Measurements from ENCODE around the gene DHH. TPM values are rescaled to one million over a fixed set of nuclear protein-coding genes. Genes with fewer than 3 reads are reported as not detected.

Gene DHH
- total and polyA plus RNA-seq, 10 of the 15 experiments (the other 5 are each of a cell fraction or from before 2014, with no cell fraction given), result 0.01 TPM; not detected in 9

- Histone ChIP-seq H3K27ac (ENCODE audit: control insufficient read depth, insufficient read depth) (no peak overlapping the region), H3K4me3 (no peak overlapping the region), H3K36me3 (ENCODE audit: control insufficient read depth in 2 of 2, insufficient read depth in 2 of 2, low read length in 1 of 2) (peaks cover 0 to 3% of the 10 kb centered on the region in 2 experiments; a peak in 3 of 4 replicates), H3K9ac (ENCODE audit: control insufficient read depth, insufficient read depth, low read length) (no peak overlapping the region), H3K4me2 (ENCODE audit: control insufficient read depth, insufficient read depth) (no peak overlapping the region), H2AFZ (ENCODE audit: control insufficient read depth, low read depth, low read length) (no peak overlapping the region), H3K4me1 (ENCODE audit: control insufficient read depth, insufficient read depth, low read length) (0 out of 2 replicates have a peak, but pooled peaks cover 3% of the 10 kb centered on the region), H4K20me1 (ENCODE audit: control insufficient read depth, insufficient read depth) (no peaks in the 10 kb centered on the region), H3K9me3 (replicated peaks; ENCODE audit: control insufficient read depth, insufficient read depth, low read length) (no peaks in the 10 kb centered on the region), H3K27me3 (replicated peaks in 1 of 2; ENCODE audit: control insufficient read depth in 2 of 2, insufficient read depth in 2 of 2, low read length in 1 of 2) (peaks cover 22 to 33% of the 10 kb centered on the region in 2 experiments), H3K79me2 (ENCODE audit: control insufficient read depth, insufficient read depth, low read length) (no peaks in the 10 kb centered on the region)
- in situ Hi-C loops (cut with MboI), result no loop called here
- DNase-seq (ENCODE audit: low read depth, low spot score) (no peak), FAIRE-seq (no peak), ATAC-seq (no peak)
- POLR2A ChIA-PET, result interaction anchor here (0.6 to 3.6 kb wide), 6 partner anchors 9 to 36 kb away, joined by 3 to 11 read pairs (median 6); partner anchors contain the start of gene TUBA1B
- CTCF ChIA-PET, result interaction anchor here (0.8 to 12.2 kb wide), 9 partner anchors 10 to 140 kb away, joined by 3 to 244 read pairs (median 11); partner anchors contain the start of genes DDN, LMBR1L, RHEBL1 and TUBA1B
- BruUV-seq (replicated peaks), result no TSS peak
- no peak for TF ChIP-seq NFYA (IDR thresholded peaks at IDR 0.05; ENCODE audit: borderline replicate concordance, low read depth, low read length)
- no peak for TF ChIP-seq IRF3 (IDR thresholded peaks at IDR 0.05)
- TF ChIP-seq BCL11A (IDR thresholded peaks at IDR 0.05; ENCODE audit: low read depth, low read length), result no peak
- intact Hi-C loops (cut with micrococcal nuclease; ENCODE audit: unreplicated experiment), result loop anchor here (5.0 kb wide), 1 partner anchor 98 kb away; the partner anchor contains the start of gene DDN
- WGBS (ENCODE audit: insufficient coverage, insufficient replicate concordance, low lambda C conversion rate, missing lambda C conversion rate), result 75% methylated on average over 2 of the region's 2 CpGs
- RAD21 ChIA-PET (ENCODE audit: unreplicated experiment), result interaction anchor here (1.7 to 5.9 kb wide), 2 partner anchors 25 to 30 kb away, joined by 3 to 66 read pairs; partner anchors contain the start of gene RHEBL1
- SMC1A ChIA-PET (ENCODE audit: uncharacterized antibody, unreplicated experiment), result interaction anchor here (1.2 to 6.8 kb wide), 4 partner anchors 10 to 37 kb away, joined by 3 to 64 read pairs (median 4); no protein-coding TSS in a partner anchor
These were observed 369 bp upstream of the DHH start for GRCh38 chr12:49094975-49095365.

GRCh38 chr12:49093792-49094159 is 825 bp downstream of the DHH start:
- H3K36me3 ChIP-seq (ENCODE audit: control insufficient read depth in 2 of 2, insufficient read depth in 2 of 2, low read length in 1 of 2), result peaks cover 0 to 3% of the 10 kb centered on the region in 2 experiments; a peak in 2 of 4 replicates
- ATAC-seq, result no peak
- no peaks in the 10 kb centered on the region for H4K20me1 ChIP-seq (ENCODE audit: control insufficient read depth, insufficient read depth)
- no peak overlapping the region for H3K4me3 ChIP-seq
- ChIA-PET SMC1A (ENCODE audit: uncharacterized antibody, unreplicated experiment) (interaction anchor here (1.0 to 6.8 kb wide), 7 partner anchors 9 to 242 kb away, joined by 3 to 64 read pairs (median 5); partner anchors contain the start of genes DDX23, LMBR1L and RHEBL1), CTCF (interaction anchor here (1.1 to 12.2 kb wide), 7 partner anchors 8 to 97 kb away, joined by 3 to 244 read pairs (median 37); partner anchors contain the start of genes DDN, LMBR1L, RHEBL1 and TUBA1B), RAD21 (ENCODE audit: unreplicated experiment) (interaction anchor here (0.7 to 5.9 kb wide), 5 partner anchors 24 to 439 kb away, joined by 3 to 66 read pairs (median 3); partner anchors contain the start of gene RHEBL1), POLR2A (interaction anchor here (0.6 to 3.6 kb wide), 4 partner anchors 14 to 58 kb away, joined by 3 to 11 read pairs (median 8); partner anchors contain the start of genes LMBR1L and TUBA1B)
- no peak overlapping the region for H2AFZ ChIP-seq (ENCODE audit: control insufficient read depth, low read depth, low read length)
- no peaks in the 10 kb centered on the region for H3K79me2 ChIP-seq (ENCODE audit: control insufficient read depth, insufficient read depth, low read length)
- peaks cover 30 to 42% of the 10 kb centered on the region in 2 experiments for H3K27me3 ChIP-seq (replicated peaks in 1 of 2; ENCODE audit: control insufficient read depth in 2 of 2, insufficient read depth in 2 of 2, low read length in 1 of 2)
- H3K4me2 ChIP-seq (ENCODE audit: control insufficient read depth, insufficient read depth), result no peak overlapping the region
- 0 out of 2 replicates have a peak, but pooled peaks cover 3% of the 10 kb centered on the region for H3K4me1 ChIP-seq (ENCODE audit: control insufficient read depth, insufficient read depth, low read length)
- no peaks in the 10 kb centered on the region for H3K9me3 ChIP-seq (replicated peaks; ENCODE audit: control insufficient read depth, insufficient read depth, low read length)
- intact Hi-C loops (cut with micrococcal nuclease; ENCODE audit: unreplicated experiment), result loop anchor here (5.0 kb wide), 1 partner anchor 96 kb away; the partner anchor contains the start of gene DDN
- no peak for FAIRE-seq
- no peak overlapping the region for H3K9ac ChIP-seq (ENCODE audit: control insufficient read depth, insufficient read depth, low read length)
- 2% methylated on average over 9 of the region's 9 CpGs for WGBS (ENCODE audit: insufficient coverage, insufficient replicate concordance, low lambda C conversion rate, missing lambda C conversion rate)
- no peak for DNase-seq (ENCODE audit: low read depth, low spot score)
- no TSS peak for BruUV-seq (replicated peaks)
- no peak overlapping the region for H3K27ac ChIP-seq (ENCODE audit: control insufficient read depth, insufficient read depth)
- in situ Hi-C loops (cut with MboI), result no loop called here
- no peak for TF ChIP-seq SIN3A (IDR thresholded peaks at IDR 0.05; ENCODE audit: low read depth, low read length)
- no peak for TF ChIP-seq E4F1 (IDR thresholded peaks at IDR 0.05; ENCODE audit: borderline replicate concordance, partially characterized antibody)
- no peak for TF ChIP-seq CEBPB (IDR thresholded peaks at IDR 0.05; ENCODE audit: borderline replicate concordance in 1 of 2, low read depth in 2 of 2, low read length in 2 of 2)
- TF ChIP-seq ZNF24 (IDR thresholded peaks at IDR 0.05), result no peak
- no peak for TF ChIP-seq USF2 (IDR thresholded peaks at IDR 0.05; ENCODE audit: borderline replicate concordance, low read depth, low read length)
- TF ChIP-seq ZBED1 (IDR thresholded peaks at IDR 0.05; ENCODE audit: borderline replicate concordance), result no peak
- no peak for TF ChIP-seq IRF4 (IDR thresholded peaks at IDR 0.05; ENCODE audit: low read depth, low read length)
- no peak for TF ChIP-seq NBN (IDR thresholded peaks at IDR 0.05)
